GM18507 (cell line): ENCODE data around the gene MYO3B.

Experiments
- DNase-seq: peaks from one replicate; pipeline ENCODE4 v3.0.0; 2011; ENCODE audit warnings: low read depth; ENCODE audit not compliant: insufficient read length; ENCODE audit errors: extremely low spot score
- FAIRE-seq: peaks from 2 replicates; lab custom pipeline; 2011; peaks lifted over from hg19 to GRCh38; lab: Jason Lieb, UNC

MYO3B gene

GRCh38 chr2:170353723-170354122, 175.8 kb downstream of the MYO3B start:
- FAIRE-seq = no peak

GRCh38 chr2:170354388-170354787, 176.4 kb downstream of the MYO3B start:
- no peak for FAIRE-seq
- DNase-seq = no peak

More at GRCh38 chr2:170353723-170354122, 175.8 kb downstream of the MYO3B start:
- no peak for DNase-seq

- FAIRE-seq (peak; percentile 31), DNase-seq (no peak)
Observed at GRCh38 chr2:170354855-170355780, 177.2 kb downstream of the MYO3B start.

GRCh38 chr2:170359466-170359865, 181.5 kb downstream of the MYO3B start:
- FAIRE-seq (no peak), DNase-seq (no peak)

GRCh38 chr2:170360546-170361089, 182.7 kb downstream of the MYO3B start:
- DNase-seq (no peak), FAIRE-seq (no peak)

GRCh38 chr2:170361090-170361936, 183.4 kb downstream of the MYO3B start:
- no peak for DNase-seq
- peak; percentile 84 for FAIRE-seq

GRCh38 chr2:170362313-170362870, 184.4 kb downstream of the MYO3B start:
- DNase-seq (no peak), FAIRE-seq (no peak)

GRCh38 chr2:170362871-170363631, 185.1 kb downstream of the MYO3B start:
- FAIRE-seq (no peak), DNase-seq (no peak)

- DNase-seq (no peak), FAIRE-seq (no peak)
Observed at GRCh38 chr2:170365003-170365402, 187.1 kb downstream of the MYO3B start.

- no peak for DNase-seq
- no peak for FAIRE-seq
Observed at GRCh38 chr2:170365686-170366085, 187.7 kb downstream of the MYO3B start.

- FAIRE-seq = peak; percentile 59
- no peak for DNase-seq
Observed at GRCh38 chr2:170368370-170368769, 190.4 kb downstream of the MYO3B start.

GRCh38 chr2:170369228-170369627, 191.3 kb downstream of the MYO3B start:
- FAIRE-seq (no peak), DNase-seq (no peak)

GRCh38 chr2:170369894-170370293, 191.9 kb downstream of the MYO3B start:
- no peak for FAIRE-seq
- no peak for DNase-seq

GRCh38 chr2:170371231-170371998, 193.5 kb downstream of the MYO3B start:
- FAIRE-seq (no peak), DNase-seq (no peak)

- no peak for FAIRE-seq
- DNase-seq = no peak
Observed at GRCh38 chr2:170375192-170375591, 197.2 kb downstream of the MYO3B start.

GRCh38 chr2:170377500-170378207, 199.7 kb downstream of the MYO3B start:
- no peak for DNase-seq
- no peak for FAIRE-seq

GRCh38 chr2:170380267-170380666, 202.3 kb downstream of the MYO3B start:
- FAIRE-seq (no peak), DNase-seq (no peak)

- FAIRE-seq (no peak), DNase-seq (no peak)
Observed at GRCh38 chr2:170381678-170382077, 203.7 kb downstream of the MYO3B start.
